ENCODE data around the gene CADM1. TPM values are rescaled to one million over a fixed set of nuclear protein-coding genes. Genes with fewer than 3 reads are reported as not detected.

Gene CADM1
- total and polyA plus RNA-seq, 4 donors, result 13.0 to 40.6 (median 28.9) TPM

- no peak overlapping the region for H3K9ac ChIP-seq (ENCODE audit: low read depth in 1 of 2, low read length in 2 of 2)
- WGBS, result 96% methylated on average over 8 of the region's 8 CpGs
- H3K4me1 ChIP-seq (ENCODE audit: control insufficient read depth in 4 of 4, insufficient read depth in 4 of 4, low read length in 3 of 4), result peaks cover 0 to 6% (median under 1%) of the 10 kb centered on the region in 4 donors
- H3K4me3 ChIP-seq (ENCODE audit: low read depth in 1 of 3, low read length in 3 of 3), result no peak overlapping the region
- no peak overlapping the region for H3K27ac ChIP-seq (ENCODE audit: low read depth in 1 of 2, low read length in 2 of 2)
- no peaks in the 10 kb centered on the region for H3K9me3 ChIP-seq (ENCODE audit: control insufficient read depth in 4 of 4, low read length in 3 of 4)
- no peak for DNase-seq (ENCODE audit: low spot score)
- no peaks in the 10 kb centered on the region for H3K27me3 ChIP-seq (ENCODE audit: control insufficient read depth in 4 of 4, insufficient read depth in 4 of 4, low read length in 3 of 4)
- TF ChIP-seq NR2F2 (IDR thresholded peaks at IDR 0.05) (no peak), YY1 (IDR thresholded peaks at IDR 0.05) (no peak), REST (IDR thresholded peaks at IDR 0.05) (no peak), JUND (IDR thresholded peaks at IDR 0.05) (no peak), SP1 (IDR thresholded peaks at IDR 0.05) (no peak), CTCF (IDR thresholded peaks at IDR 0.05; ENCODE audit: low read depth, low read length, missing input control) (no peak), FOXA1 (IDR thresholded peaks at IDR 0.05) (no peak), TAF1 (conservative IDR thresholded peaks at IDR 0.05) (no peak), MAX (IDR thresholded peaks at IDR 0.05) (no peak), GABPA (IDR thresholded peaks at IDR 0.05 in 1 of 2, conservative IDR thresholded peaks at IDR 0.05 in 1 of 2) (no peak), RXRA (IDR thresholded peaks at IDR 0.05) (no peak), ATF3 (IDR thresholded peaks at IDR 0.05) (no peak), HNF4G (IDR thresholded peaks at IDR 0.05) (no peak), HNF4A (conservative IDR thresholded peaks at IDR 0.05) (no peak), RAD21 (IDR thresholded peaks at IDR 0.05) (no peak)
- peaks cover 0 to 1% (median 0%) of the 10 kb centered on the region in 4 donors for H3K36me3 ChIP-seq (ENCODE audit: control insufficient read depth in 4 of 4, insufficient read depth in 3 of 4, low read depth in 1 of 4, low read length in 3 of 4)
These were observed 227.4 kb downstream of the CADM1 start for GRCh38 chr11:115276799-115277198.

GRCh38 chr11:115276191-115276590 is 228.0 kb downstream of the CADM1 start:
- no peak overlapping the region for H3K9ac ChIP-seq (ENCODE audit: low read depth in 1 of 2, low read length in 2 of 2)
- H3K27me3 ChIP-seq (ENCODE audit: control insufficient read depth in 4 of 4, insufficient read depth in 4 of 4, low read length in 3 of 4), result no peaks in the 10 kb centered on the region
- WGBS, result 89% methylated on average over 4 of the region's 4 CpGs
- no peak for TF ChIP-seq YY1 (IDR thresholded peaks at IDR 0.05)
- DNase-seq (ENCODE audit: low spot score), result no peak
- peaks cover 0 to 1% (median 0%) of the 10 kb centered on the region in 4 donors for H3K36me3 ChIP-seq (ENCODE audit: control insufficient read depth in 4 of 4, insufficient read depth in 3 of 4, low read depth in 1 of 4, low read length in 3 of 4)
- H3K4me3 ChIP-seq (ENCODE audit: low read depth in 1 of 3, low read length in 3 of 3), result no peak overlapping the region
- H3K9me3 ChIP-seq (ENCODE audit: control insufficient read depth in 4 of 4, low read length in 3 of 4), result no peaks in the 10 kb centered on the region
- peaks cover 0 to 6% (median under 1%) of the 10 kb centered on the region in 4 donors for H3K4me1 ChIP-seq (ENCODE audit: control insufficient read depth in 4 of 4, insufficient read depth in 4 of 4, low read length in 3 of 4)
- no peak overlapping the region for H3K27ac ChIP-seq (ENCODE audit: low read depth in 1 of 2, low read length in 2 of 2)

Measured in liver (tissue), 9 donors.